GM19043 (cell line): ENCODE measurements around the gene ATRN.

Experiments
- ATAC-seq: cut with Tn5 transposase; IDR thresholded peaks from one replicate; pipeline ENCODE4 v1.9.1; 2021; ENCODE audit warnings: low read depth; ENCODE audit not compliant: unreplicated experiment

ATRN gene

GRCh38 chr20:3690413-3690812 lies 219.6 kb downstream of the ATRN start:
- no peak for ATAC-seq

- ATAC-seq = no peak
Measured at GRCh38 chr20:3691306-3691705, 220.5 kb downstream of the ATRN start.

GRCh38 chr20:3691897-3692296 lies 221.1 kb downstream of the ATRN start:
- no peak for ATAC-seq

DNA sequence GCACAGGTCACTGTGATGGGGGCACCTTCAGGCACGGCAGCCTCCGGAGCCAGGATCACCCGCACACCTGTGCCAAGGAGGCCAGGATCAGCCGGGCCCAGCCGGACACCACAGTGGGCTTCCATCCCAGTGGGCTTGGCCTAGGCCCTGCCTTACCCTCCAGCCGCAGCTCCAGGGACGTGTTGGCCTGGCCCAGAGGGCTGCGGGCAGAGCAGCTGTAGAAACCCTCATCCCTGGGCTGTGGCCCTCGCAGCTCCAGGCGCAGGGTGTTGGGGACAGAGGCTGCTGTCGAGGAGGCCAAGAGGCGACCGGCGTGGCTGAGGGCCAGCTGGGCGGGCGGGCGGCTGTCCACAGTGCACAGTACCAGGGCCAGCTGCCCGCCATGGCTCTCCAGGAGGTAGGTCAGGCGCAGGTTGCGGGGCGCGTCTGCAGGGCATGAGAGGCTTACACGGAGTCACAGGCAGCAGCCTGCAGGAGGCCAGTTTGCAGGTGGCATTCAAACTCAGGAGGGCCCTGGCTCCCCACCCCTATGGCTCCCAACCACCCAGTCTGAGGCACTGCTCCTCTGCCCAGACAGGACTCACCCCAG lies 222.0 kb downstream of the ATRN start:
- no peak for ATAC-seq

DNA sequence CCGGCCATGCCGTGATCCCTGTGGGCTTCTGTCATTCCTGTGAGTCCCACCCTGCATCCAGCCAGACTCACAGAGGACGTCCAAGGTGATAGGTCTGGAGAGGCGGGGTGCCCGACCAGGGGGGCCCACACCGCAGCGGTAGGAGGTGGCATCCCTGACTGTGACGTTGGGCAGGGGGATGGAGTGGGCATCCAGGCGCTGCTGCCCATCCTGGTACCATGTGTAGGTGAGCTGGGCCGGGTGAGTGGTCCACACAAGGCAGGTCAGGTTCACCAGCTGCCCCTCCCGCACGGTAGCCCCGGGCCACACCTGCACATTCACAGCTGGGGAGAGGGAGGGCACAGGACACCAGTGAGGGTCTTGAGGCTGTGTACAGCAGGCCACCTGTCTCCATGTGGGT lies 222.6 kb downstream of the ATRN start:
- ATAC-seq = no peak

DNA sequence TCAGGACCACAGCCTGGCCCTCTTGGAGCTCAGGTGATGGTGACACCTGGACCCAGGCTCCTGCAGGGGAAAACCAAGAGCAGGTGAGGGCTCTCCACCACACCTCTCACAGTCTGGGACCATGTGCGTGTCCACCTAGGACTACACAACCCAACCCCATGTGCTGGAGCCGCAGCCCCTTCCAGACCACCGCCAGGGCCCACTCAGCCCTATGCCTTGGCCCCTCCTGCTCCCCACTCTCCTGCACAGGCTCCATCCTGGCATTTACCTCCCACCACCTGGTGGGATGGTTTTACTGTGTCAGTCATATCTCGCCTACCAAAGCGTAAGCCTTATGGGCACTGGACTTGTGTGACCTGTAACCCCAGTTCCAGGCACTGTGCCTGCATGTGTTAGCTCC lies 224.0 kb downstream of the ATRN start:
- ATAC-seq = no peak

DNA sequence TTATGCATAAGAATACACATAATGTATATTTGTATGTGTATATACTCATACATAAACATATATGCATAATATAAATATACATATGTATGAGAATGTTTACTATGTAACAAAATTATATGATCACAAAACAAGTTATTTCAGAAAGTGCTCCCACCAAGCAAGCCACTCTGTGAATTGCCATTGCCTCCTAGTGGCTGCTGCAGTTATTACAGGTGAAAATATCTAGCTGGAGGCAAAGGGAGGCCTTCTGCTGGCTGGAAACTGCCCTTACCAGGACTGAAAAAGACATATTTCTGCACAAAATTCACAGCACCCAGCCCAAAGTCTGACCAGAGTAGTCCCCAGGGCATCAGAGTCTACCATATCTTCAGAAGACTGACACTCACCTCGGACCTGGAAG lies 225.4 kb downstream of the ATRN start:
- ATAC-seq = no peak

DNA sequence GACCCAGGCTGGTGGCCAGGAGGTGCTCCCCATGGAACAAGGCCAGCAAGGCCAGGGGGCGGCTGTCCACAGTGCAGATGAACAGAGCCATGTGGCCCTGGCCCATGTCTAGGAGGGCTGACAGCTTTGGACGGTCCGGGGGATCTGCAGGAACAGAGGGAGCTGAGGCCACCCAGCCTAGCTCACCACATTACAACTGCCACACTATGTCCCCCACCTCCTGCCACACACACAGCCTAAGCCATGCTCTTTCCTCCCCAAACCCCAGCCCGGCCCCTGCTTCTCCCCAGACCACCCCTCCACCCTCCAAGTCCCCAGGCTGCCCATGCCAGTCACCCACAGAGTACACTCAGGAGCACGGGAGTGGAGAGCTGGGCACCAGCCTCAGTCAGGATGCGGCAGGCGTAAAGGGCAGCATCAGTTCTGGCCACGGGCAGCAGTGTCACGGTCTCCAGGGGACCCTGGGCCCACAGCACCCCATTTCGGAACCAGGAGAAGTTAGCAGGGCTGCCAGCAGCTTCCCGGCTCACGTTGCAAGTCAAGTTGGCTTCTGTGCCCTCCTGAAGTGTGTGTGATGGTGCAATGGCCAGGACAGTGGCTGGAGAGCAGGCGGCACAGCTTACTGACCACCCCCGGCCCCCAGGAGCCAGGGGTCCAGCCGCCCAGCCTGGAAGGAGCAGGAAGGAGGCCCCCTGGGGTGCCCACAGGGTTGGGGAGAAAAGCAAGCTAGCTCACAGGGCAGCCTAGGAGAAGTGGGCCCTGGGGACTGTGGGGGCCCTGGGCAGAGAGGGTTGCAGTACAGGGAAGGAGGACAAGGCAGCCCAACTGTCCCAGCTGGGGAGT lies 226.1 kb downstream of the ATRN start:
- ATAC-seq = no peak

DNA sequence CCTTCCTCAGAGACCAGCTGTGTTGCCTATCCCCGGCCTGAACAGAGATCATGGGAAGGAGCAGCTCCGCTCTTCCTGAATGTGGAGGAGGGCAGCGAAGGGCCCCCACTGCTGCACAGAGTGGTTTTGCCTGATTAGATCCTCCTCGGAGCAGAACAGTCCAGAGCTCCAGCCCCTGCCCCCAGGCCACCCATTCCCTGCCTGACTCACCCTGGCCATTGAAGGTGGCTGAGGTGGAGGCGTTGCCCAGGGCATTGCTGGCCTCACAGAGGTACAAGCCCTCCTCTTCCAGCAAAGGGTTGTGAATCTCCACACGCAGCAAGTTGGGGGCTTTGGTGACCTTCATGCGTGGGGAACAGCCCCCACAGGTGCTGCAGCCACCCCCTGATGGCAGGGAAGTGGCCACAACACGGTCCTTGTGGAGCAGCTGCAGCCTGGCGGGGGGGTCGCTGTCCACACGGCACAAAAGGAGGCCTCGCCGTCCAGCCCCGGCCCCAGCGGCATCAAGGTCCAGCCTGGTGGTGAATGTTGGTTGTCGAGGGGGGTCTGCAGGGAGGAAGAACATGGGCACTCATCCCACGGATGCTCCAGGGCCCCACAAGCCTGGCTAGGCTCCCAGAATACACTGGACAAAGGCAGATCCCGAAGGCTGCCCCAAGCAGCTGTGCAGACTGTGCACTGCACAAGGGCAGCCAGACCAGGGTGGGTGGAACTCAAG lies 226.9 kb downstream of the ATRN start:
- ATAC-seq = no peak

- ATAC-seq = no peak
Measured at GRCh38 chr20:3698591-3699001, 227.8 kb downstream of the ATRN start.

GRCh38 chr20:3699037-3699436 lies 228.2 kb downstream of the ATRN start:
- ATAC-seq = no peak
